H1 (cell line): Measurements from ENCODE around the gene CTNND2.

Experiments used
- EZH2 ChIP-seq: fragments of 200-600 bp; sonication (generic); IDR thresholded peaks from 2 replicates; pipeline ENCODE4 v1.7.1; 2012; ENCODE audit warnings: low read depth, mild to moderate bottlenecking, moderate library complexity, low read length, inconsistent platforms; ENCODE audit not compliant: severe bottlenecking
- POLR2A ChIP-seq, 2 experiments: IDR thresholded peaks; 1 replicate in 1 of 2; 2 replicates in 1 of 2; pipeline ENCODE4 v1.6.1; 2011; ENCODE audit warnings: low read depth in 2 of 2, low read length in 2 of 2, mild to moderate bottlenecking in 2 of 2; ENCODE audit errors: control extremely low read depth in 1 of 2
- POLR2AphosphoS5 ChIP-seq: IDR thresholded peaks from 2 replicates; pipeline ENCODE4 v1.6.1; 2011; ENCODE audit warnings: low read depth, low read length
- SRF ChIP-seq: IDR thresholded peaks from 2 replicates; pipeline ENCODE4 v1.6.1; 2011; ENCODE audit warnings: mild to moderate bottlenecking, low read depth, low read length, moderate library complexity
- SUZ12 ChIP-seq: fragments of 200-600 bp; sonication (generic); IDR thresholded peaks from 2 replicates; pipeline ENCODE4 v1.6.1; 2012; ENCODE audit warnings: mild to moderate bottlenecking, inconsistent platforms, low read length, moderate library complexity, mixed read lengths
- ZNF274 ChIP-seq: IDR thresholded peaks from 2 replicates; pipeline ENCODE4 v1.7.0; 2012; ENCODE audit warnings: low read length, borderline replicate concordance; ENCODE audit errors: extremely low read depth
- TF ChIP-seq, protein P1 (sequence below), 3 experiments: IDR thresholded peaks; 1 replicate in 2 of 3; 2 replicates in 1 of 3; pipeline versions ENCODE4 v1.5.1 to v1.6.1; 2011; ENCODE audit warnings: low read length in 3 of 3, mild to moderate bottlenecking in 3 of 3, inconsistent platforms in 2 of 3, low read depth in 1 of 3, moderate library complexity in 1 of 3; ENCODE audit not compliant: insufficient read depth in 1 of 3; ENCODE audit errors: control extremely low read depth in 1 of 3

GRCh38 chr5:10936081-10936855 lies 968.0 kb downstream of the CTNND2 start:
- TF ChIP-seq, protein P1, sequence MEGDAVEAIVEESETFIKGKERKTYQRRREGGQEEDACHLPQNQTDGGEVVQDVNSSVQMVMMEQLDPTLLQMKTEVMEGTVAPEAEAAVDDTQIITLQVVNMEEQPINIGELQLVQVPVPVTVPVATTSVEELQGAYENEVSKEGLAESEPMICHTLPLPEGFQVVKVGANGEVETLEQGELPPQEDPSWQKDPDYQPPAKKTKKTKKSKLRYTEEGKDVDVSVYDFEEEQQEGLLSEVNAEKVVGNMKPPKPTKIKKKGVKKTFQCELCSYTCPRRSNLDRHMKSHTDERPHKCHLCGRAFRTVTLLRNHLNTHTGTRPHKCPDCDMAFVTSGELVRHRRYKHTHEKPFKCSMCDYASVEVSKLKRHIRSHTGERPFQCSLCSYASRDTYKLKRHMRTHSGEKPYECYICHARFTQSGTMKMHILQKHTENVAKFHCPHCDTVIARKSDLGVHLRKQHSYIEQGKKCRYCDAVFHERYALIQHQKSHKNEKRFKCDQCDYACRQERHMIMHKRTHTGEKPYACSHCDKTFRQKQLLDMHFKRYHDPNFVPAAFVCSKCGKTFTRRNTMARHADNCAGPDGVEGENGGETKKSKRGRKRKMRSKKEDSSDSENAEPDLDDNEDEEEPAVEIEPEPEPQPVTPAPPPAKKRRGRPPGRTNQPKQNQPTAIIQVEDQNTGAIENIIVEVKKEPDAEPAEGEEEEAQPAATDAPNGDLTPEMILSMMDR (IDR thresholded peaks at IDR 0.05; ENCODE audit: control extremely low read depth in 1 of 3, insufficient read depth in 1 of 3, low read depth in 1 of 3, low read length in 3 of 3) = no peak
- TF ChIP-seq SUZ12 (no peak), EZH2 (no peak), POLR2A (IDR thresholded peaks at IDR 0.05; ENCODE audit: control extremely low read depth in 1 of 2, low read depth in 2 of 2, low read length in 2 of 2) (no peak), POLR2AphosphoS5 (no peak), SRF (no peak), ZNF274 (no peak)
